ENCODE measurements around the gene PRKCE. TPM values are rescaled to one million over a fixed set of nuclear protein-coding genes. Genes with fewer than 3 reads are reported as not detected.

Gene PRKCE
- total RNA-seq, 1 donor from 2014 or later, result 4.6 TPM

- no peaks in the 10 kb centered on the region for H3K36me3 ChIP-seq
- no peaks in the 10 kb centered on the region for H3K9me3 ChIP-seq
- DNase-seq (ENCODE audit: low spot score in 2 of 2), result no peak
- no peak overlapping the region for H3K4me3 ChIP-seq
- peaks cover 0 to 11% of the 10 kb centered on the region in 2 donors for H3K4me1 ChIP-seq
- H3K27me3 ChIP-seq, result no peaks in the 10 kb centered on the region
- TF ChIP-seq CTCF (IDR thresholded peaks at IDR 0.05), result no peak
- H3K27ac ChIP-seq, result peak overlapping the region in 1 of 2 donors; percentile 24
- intact Hi-C loops (cut with DNase I), result no loop called here
Observed at GRCh38 chr2:46036929-46037328, 385.5 kb downstream of the PRKCE start.

GRCh38 chr2:46039543-46040303, 388.2 kb downstream of the PRKCE start:
- intact Hi-C loops (cut with DNase I), result no loop called here
- no peaks in the 10 kb centered on the region for H3K9me3 ChIP-seq
- H3K27me3 ChIP-seq, result no peaks in the 10 kb centered on the region
- no peak overlapping the region for H3K4me3 ChIP-seq
- no peak overlapping the region for H3K27ac ChIP-seq
- H3K36me3 ChIP-seq, result no peaks in the 10 kb centered on the region
- H3K4me1 ChIP-seq, result no peaks in the 10 kb centered on the region
- TF ChIP-seq CTCF (IDR thresholded peaks at IDR 0.05), result no peak
- no peak for DNase-seq (ENCODE audit: low spot score in 2 of 2)

- Histone ChIP-seq H3K36me3 (no peaks in the 10 kb centered on the region), H3K9me3 (no peaks in the 10 kb centered on the region), H3K4me3 (no peak overlapping the region), H3K27ac (no peak overlapping the region), H3K4me1 (no peaks in the 10 kb centered on the region), H3K27me3 (no peaks in the 10 kb centered on the region)
- intact Hi-C loops (cut with DNase I), result no loop called here
- TF ChIP-seq CTCF (IDR thresholded peaks at IDR 0.05), result no peak
- DNase-seq (ENCODE audit: low spot score in 2 of 2), result no peak
Observed at GRCh38 chr2:46040563-46041155, 389.2 kb downstream of the PRKCE start.

GRCh38 chr2:46041434-46041833, 390.0 kb downstream of the PRKCE start:
- Histone ChIP-seq H3K9me3 (no peaks in the 10 kb centered on the region), H3K36me3 (no peaks in the 10 kb centered on the region), H3K4me1 (no peaks in the 10 kb centered on the region), H3K27me3 (no peaks in the 10 kb centered on the region), H3K4me3 (no peak overlapping the region), H3K27ac (no peak overlapping the region)
- no peak for DNase-seq (ENCODE audit: low spot score in 2 of 2)
- intact Hi-C loops (cut with DNase I), result no loop called here
- no peak for TF ChIP-seq CTCF (IDR thresholded peaks at IDR 0.05)

- H3K4me1 ChIP-seq, result no peaks in the 10 kb centered on the region
- no peak for TF ChIP-seq CTCF (IDR thresholded peaks at IDR 0.05)
- H3K27me3 ChIP-seq, result no peaks in the 10 kb centered on the region
- intact Hi-C loops (cut with DNase I), result no loop called here
- no peak overlapping the region for H3K27ac ChIP-seq
- H3K4me3 ChIP-seq, result no peak overlapping the region
- DNase-seq (ENCODE audit: low spot score in 2 of 2), result no peak
- H3K36me3 ChIP-seq, result no peaks in the 10 kb centered on the region
- H3K9me3 ChIP-seq, result no peaks in the 10 kb centered on the region
Observed at GRCh38 chr2:46042207-46042637, 390.7 kb downstream of the PRKCE start.

Measured in ascending aorta (tissue), 2 donors.